T-helper 2 cell treated with Interferon-gamma antibody and Interleukin-4, amounts not matched to agents 100 ng/mL and 5 ng/mL, for 36 hours (primary cell): ENCODE measurements around the gene CTNNBIP1. TPM values are rescaled to one million over a fixed set of nuclear protein-coding genes. Genes with fewer than 3 reads are reported as not detected.
"Not testable (repeated sequence)": the region's sequence is repeated elsewhere in the genome, so short reads cannot be mapped to it uniquely, and the experiment has no call there.

Experiments used
- intact Hi-C: fragments of 100-400 bp; cut with micrococcal nuclease; formaldehyde crosslinking; loops from one replicate; pipeline ENCODE4 v1.15.1; 2023
- total RNA-seq: library from RNA; stranded (reverse); gene quantifications from 2 replicates; pipeline ENCODE4 v1.2.3, GENCODE V29; 2022

CTNNBIP1 gene
- 10.2 and 11.0 TPM in 2 replicates for total RNA-seq

GRCh38 chr1:9910076-9910422, at the start of gene CTNNBIP1:
TSS of gene CTNNBIP1 (minus strand) at chr1:9910269. CDS start at chr1:9872064, 38,205 bp downstream.
- intact Hi-C loops: loop anchor here (1.0 to 2.0 kb wide), 7 partner anchors 33 to 565 kb away; partner anchors contain the start of genes LZIC, NMNAT1, PEX14 and SLC25A33

GRCh38 chr1:9957726-9958125, 47.7 kb upstream of the CTNNBIP1 start:
- intact Hi-C loops: no loop called here

GRCh38 chr1:9946315-9946714, 36.2 kb upstream of the CTNNBIP1 start:
- intact Hi-C loops: no loop called here

- intact Hi-C loops: loop anchor here (1.0 to 2.0 kb wide), 4 partner anchors 33 to 486 kb away; partner anchors contain the start of genes CTNNBIP1 and UBE4B
Measured at GRCh38 chr1:9942939-9943788, 33.1 kb upstream of the CTNNBIP1 start, which contains the start of the genes LZIC and NMNAT1. TSS of gene LZIC (minus strand) at chr1:9943391. CDS start at chr1:9936619, 6,772 bp downstream. TSS of gene NMNAT1 (plus strand) at chr1:9943475. CDS start at chr1:9972074, 28,599 bp downstream.

GRCh38 chr1:9942399-9942938, 32.4 kb upstream of the CTNNBIP1 start:
- intact Hi-C loops: loop anchor here (1.0 to 2.0 kb wide), 2 partner anchors 67 to 486 kb away; no protein-coding TSS in a partner anchor

GRCh38 chr1:9929431-9930385, 19.6 kb upstream of the CTNNBIP1 start:
- intact Hi-C loops: no loop called here

GRCh38 chr1:9927259-9927658, 17.2 kb upstream of the CTNNBIP1 start:
- intact Hi-C loops: no loop called here

- intact Hi-C loops: no loop called here
Measured at GRCh38 chr1:9922342-9922741, 12.3 kb upstream of the CTNNBIP1 start.

- intact Hi-C loops: no loop called here
Measured at GRCh38 chr1:9920606-9921005, 10.5 kb upstream of the CTNNBIP1 start.

GRCh38 chr1:9917901-9918300, 7.8 kb upstream of the CTNNBIP1 start:
- intact Hi-C loops: no loop called here

- intact Hi-C loops: not testable (repeated sequence)
Measured at GRCh38 chr1:9917495-9917894, 7.4 kb upstream of the CTNNBIP1 start.

GRCh38 chr1:9916452-9916851, 6.4 kb upstream of the CTNNBIP1 start:
- intact Hi-C loops: no loop called here

GRCh38 chr1:9914610-9914937, 4.5 kb upstream of the CTNNBIP1 start:
- intact Hi-C loops: no loop called here

- intact Hi-C loops: no loop called here
Measured at GRCh38 chr1:9912264-9912936, 2.3 kb upstream of the CTNNBIP1 start.

GRCh38 chr1:9910423-9911178, 532 bp upstream of the CTNNBIP1 start:
- intact Hi-C loops: loop anchor here (1.0 to 2.0 kb wide), 7 partner anchors 33 to 564 kb away; partner anchors contain the start of genes LZIC, NMNAT1, PEX14 and SLC25A33

GRCh38 chr1:9909234-9910046, 629 bp downstream of the CTNNBIP1 start:
- intact Hi-C loops: loop anchor here (1.0 to 2.0 kb wide), 7 partner anchors 34 to 565 kb away; partner anchors contain the start of genes LZIC, NMNAT1, PEX14 and SLC25A33

- intact Hi-C loops: no loop called here
Measured at GRCh38 chr1:9908871-9909233, 1.2 kb downstream of the CTNNBIP1 start.

GRCh38 chr1:9907441-9907840, 2.6 kb downstream of the CTNNBIP1 start:
- intact Hi-C loops: no loop called here

- intact Hi-C loops: no loop called here
Measured at GRCh38 chr1:9906466-9906865, 3.6 kb downstream of the CTNNBIP1 start.
